ENCODE results near the gene PASK.

PASK gene

DNA sequence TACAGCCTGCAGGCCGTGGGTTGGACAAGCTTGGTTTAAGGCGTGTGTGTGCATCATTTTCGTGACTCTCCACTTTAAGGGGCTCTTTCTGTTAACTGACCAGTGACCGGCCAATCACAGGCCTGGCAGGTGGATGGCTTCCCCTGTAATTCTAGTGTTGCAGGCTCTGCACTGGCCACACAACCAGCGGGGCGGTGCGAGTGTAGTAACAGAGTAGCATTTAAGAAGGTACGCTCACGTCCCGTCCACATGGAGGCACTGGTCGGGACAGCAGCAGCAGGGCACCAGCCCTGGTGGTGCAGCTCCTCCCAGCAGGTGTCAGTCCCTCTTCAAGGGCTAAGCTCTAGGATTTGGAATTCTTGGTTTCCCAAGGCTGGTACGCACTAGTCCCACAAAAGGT lies 31.2 kb upstream of the PASK start:
- DNase-seq (ENCODE audit: low read depth in 2 of 2), result no peak

GRCh38 chr2:241179899-241180298 lies 30.6 kb upstream of the PASK start:
- DNase-seq (ENCODE audit: low read depth in 2 of 2), result no peak

DNA sequence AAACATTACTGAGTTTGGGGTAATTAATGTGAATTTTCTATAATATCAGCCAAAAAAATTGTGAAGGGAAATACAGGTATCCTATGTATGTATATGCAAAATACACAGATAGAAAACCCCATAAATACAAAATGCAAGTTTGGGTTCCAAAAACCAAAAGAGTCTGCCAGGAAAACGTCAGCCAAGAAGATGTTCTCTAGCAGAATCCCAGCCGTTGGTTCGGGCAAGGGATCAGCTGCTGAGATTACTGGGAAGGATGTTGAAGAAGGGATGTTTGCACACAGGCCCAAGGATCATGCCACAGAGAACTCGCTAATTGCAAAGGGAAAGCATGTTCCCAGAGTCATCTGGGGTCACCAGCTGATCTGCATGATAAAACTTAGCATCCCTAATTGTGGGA lies 29.7 kb upstream of the PASK start:
- no peak for DNase-seq (ENCODE audit: low read depth in 2 of 2)

DNA sequence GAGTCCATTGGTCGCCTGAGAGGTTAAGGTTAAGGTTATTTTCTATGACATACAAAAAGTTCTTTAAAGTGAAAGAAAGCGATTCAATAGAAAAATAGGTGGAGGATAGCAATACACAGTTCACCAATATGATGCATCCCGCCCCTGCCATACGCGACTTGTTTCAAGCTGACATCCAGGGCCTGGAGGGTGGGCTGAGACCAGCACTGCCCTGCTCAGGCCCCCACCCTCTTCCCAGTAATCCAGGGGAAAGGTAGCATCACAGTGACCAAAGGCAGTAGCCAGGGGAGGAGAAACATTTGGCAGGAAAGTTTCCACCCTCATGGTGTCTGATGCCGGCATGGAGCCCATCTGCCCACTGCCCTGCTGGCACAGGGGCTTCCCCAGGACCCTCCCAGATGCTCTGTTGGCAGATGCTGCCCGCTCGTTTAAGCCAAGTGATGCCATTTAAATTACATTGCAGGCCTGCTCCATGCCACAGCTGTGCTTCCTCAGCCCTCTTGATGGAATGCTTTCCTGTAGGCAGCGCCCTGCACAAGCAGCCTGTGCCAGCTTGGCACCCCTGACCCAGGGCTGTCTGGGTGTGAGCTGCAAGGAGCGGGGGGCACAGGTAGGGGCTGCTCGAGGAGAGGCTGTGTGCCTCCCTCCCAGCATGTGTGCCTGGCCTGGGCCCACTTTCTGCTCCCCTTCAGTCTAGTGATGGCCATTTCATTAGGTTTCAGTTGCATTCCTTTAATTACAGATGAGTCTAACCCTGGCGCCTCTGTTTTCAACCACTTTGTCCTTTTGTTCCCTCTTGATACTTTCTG lies 28.5 kb upstream of the PASK start:
- no peak for DNase-seq (ENCODE audit: low read depth in 2 of 2)

DNA sequence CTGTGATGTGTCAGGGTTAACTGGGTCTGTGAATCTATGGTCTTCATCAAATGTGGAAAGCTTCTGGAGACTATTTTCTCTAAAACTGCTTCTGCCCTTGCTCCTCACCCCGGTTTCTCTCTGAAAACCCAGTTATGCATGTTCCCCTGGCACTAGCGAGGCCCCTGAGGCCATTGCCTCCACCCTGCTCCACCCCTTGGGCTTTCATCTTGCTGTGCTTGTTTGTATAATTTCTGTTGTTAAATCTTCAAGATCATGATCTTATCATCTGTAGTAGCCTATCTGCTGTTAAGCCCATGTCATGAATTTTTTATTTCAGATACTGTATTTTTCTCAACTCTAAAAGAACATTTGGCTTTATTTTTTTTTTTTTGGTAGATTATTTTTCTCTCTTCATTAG lies 24.3 kb upstream of the PASK start:
- no peak for DNase-seq (ENCODE audit: low read depth in 2 of 2)

- no peak for DNase-seq (ENCODE audit: low read depth in 2 of 2)
These were observed 19.1 kb upstream of the PASK start for GRCh38 chr2:241168366-241168765.

GRCh38 chr2:241163601-241164118 lies 14.4 kb upstream of the PASK start:
- DNase-seq (ENCODE audit: low read depth in 2 of 2), result no peak

GRCh38 chr2:241161646-241162281 lies 12.5 kb upstream of the PASK start:
- DNase-seq (ENCODE audit: low read depth in 2 of 2), result no peak

- DNase-seq (ENCODE audit: low read depth in 2 of 2), result no peak
These were observed 11.0 kb upstream of the PASK start for GRCh38 chr2:241160318-241160717.

GRCh38 chr2:241159116-241159515 lies 9.8 kb upstream of the PASK start:
- DNase-seq (ENCODE audit: low read depth in 2 of 2), result no peak

- no peak for DNase-seq (ENCODE audit: low read depth in 2 of 2)
These were observed 9.3 kb upstream of the PASK start for GRCh38 chr2:241158546-241158900.

GRCh38 chr2:241157841-241158545 lies 8.7 kb upstream of the PASK start:
- DNase-seq (ENCODE audit: low read depth in 2 of 2), result no peak

- DNase-seq (ENCODE audit: low read depth in 2 of 2), result no peak
These were observed 7.7 kb upstream of the PASK start for GRCh38 chr2:241156971-241157441.

DNA sequence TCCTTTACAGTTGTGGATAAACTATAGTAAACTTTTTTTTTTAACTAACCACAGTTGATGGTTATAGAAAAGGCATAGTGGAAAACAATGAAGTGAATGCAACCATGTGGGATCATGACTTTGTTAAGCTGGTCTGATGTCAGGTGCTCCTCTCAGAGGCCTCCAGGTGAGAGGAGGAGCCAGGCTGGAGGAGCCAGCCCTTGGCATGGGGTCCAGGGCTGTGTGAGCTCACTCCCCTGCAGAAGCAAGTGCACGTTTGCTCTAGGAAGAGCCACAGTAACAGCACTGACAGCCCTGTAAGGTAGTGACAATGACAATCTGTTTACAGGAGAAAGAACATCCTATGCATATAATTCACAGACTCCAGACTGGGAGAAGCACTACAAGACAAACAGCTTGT lies 6.7 kb upstream of the PASK start:
- no peak for DNase-seq (ENCODE audit: low read depth in 2 of 2)

DNA sequence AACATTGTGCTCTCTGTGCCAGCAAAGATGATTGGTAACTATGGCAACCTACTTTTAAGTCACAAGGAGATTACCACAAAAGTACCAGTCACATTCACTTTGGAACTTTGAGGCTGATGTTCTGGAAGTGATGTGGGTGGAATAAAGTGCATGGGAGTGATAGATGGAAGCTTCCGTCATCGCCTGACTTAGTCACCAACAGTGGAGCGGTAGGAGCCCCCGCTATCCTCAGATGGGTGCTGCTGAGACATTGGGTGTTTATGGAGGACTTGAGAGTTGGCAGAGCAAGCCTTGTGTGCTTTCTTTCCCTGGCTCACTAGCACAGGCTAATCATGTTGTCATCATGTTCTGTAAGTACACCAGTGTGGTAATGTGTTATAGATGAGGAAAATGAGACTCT lies 5.6 kb upstream of the PASK start:
- no peak for DNase-seq (ENCODE audit: low read depth in 2 of 2)

DNA sequence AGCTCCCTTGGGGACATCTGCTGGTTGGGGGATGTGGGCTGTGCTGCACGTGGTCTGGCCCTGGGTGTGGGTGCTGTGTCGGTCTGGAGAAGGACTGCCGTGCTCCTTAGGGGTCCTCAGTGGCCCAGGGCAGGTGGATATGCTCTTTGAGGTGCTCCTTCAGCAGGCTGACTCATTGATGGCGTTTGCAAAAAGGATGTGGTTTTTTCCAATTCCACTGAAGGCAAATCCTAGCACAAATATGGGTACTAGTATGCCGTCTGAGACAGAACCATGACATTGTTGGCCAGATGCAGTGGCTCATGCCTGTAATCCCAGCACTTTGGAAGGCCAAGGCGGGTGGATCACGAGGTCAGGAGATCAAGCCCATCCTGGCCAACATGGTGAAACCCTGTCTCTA lies 4.3 kb upstream of the PASK start:
- no peak for DNase-seq (ENCODE audit: low read depth in 2 of 2)

GRCh38 chr2:241151934-241152660 lies 2.8 kb upstream of the PASK start:
- DNase-seq (ENCODE audit: low read depth in 2 of 2), result no peak

- DNase-seq (ENCODE audit: low read depth in 2 of 2), result no peak
These were observed 1.6 kb upstream of the PASK start for GRCh38 chr2:241150660-241151530.

DNA sequence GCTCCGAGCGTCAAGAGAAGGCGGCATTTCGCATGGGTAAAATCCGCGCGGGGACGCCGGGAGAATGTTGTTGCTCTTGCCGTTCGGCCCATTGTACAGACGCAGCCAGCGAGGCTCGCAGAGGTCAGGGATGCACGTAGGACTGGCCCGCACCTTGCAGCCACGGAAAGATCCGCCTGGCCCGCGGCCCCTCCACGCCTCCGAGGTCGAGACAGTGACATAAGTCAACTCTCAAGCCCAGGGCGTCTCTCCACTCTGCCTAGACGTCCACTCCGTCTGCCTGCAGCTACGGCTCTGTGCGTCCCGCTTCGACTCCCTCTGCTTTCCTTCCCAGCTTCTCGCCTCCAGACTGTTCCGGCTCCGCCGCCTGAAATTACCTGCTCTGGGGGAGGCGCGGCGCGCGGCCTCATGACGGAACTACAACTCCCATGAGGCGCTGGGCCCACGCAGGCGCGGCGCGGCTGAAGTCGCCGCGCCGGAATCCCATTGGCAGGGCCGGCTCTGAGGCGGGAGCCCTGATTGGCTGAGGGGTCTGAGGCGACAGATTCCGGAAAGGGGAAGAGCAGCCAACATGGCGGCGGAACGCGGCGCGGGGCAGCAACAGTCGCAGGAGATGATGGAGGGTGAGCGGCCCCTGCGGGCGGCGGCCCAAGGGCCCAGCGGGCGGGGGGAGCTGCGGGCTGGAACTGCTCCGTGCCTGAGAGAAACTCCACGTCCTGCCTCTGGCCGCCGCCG lies 820 bp upstream of the PASK start, which contains the start of gene PPP1R7:
TSS of gene PPP1R7 (plus strand) at position 543 of the 735 bp plus-strand sequence. CDS start at position 572, 29 bp downstream.
- peak; percentile 91 for DNase-seq (ENCODE audit: low read depth in 2 of 2)

GRCh38 chr2:241149675-241149924 lies 328 bp upstream of the PASK start:
- DNase-seq (ENCODE audit: low read depth in 2 of 2), result no peak
